T follicular helper cell (primary cell): Measurements from ENCODE around the gene CFHR1.

ENCODE experiments used
- DNase-seq: peaks from one replicate; pipeline ENCODE4 v3.0.0-alpha.2; 2020; ENCODE audit warnings: low read depth

CFHR1 gene

GRCh38 chr1:196877964-196878363 is 58.4 kb downstream of the CFHR1 start:
- DNase-seq: no peak
